Measurements from ENCODE around the gene DNAI2.

DNA sequence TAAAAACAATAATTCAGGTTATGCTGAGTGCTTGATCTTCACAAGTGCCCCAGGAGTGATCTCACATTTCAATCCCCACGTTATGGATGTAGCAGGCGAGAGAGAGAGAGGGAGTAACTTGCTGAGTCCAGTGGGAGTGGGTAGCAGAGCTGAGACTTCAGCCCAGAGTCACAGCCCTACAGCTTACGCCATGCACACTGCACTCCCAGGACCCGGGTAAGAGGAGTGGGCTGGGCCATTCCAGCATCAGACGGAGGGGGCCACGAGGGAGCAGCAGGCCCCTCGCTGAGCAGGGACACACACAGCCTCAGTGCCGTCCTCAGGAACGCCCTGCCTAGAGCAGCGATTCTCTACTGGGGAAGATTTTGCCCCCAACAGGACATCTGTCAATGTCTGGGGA, 42.2 kb downstream of the DNAI2 start:
- TF ChIP-seq ZNF146 (tag by site-specific recombination; IDR thresholded peaks at IDR 0.05): no peak
- no peak for TF ChIP-seq ZNF10 (tag by site-specific recombination; IDR thresholded peaks at IDR 0.05)
- no peak for TF ChIP-seq ZNF157 (tag by site-specific recombination; IDR thresholded peaks at IDR 0.05)
- no peak for TF ChIP-seq ZNF394 (tag by site-specific recombination; IDR thresholded peaks at IDR 0.05; ENCODE audit: borderline replicate concordance)
